ENCODE data around the gene UBL4A. TPM values are rescaled to one million over a fixed set of nuclear protein-coding genes. Genes with fewer than 3 reads are reported as not detected.

The UBL4A gene
- total RNA-seq (2022; extraction: Qiagen RNA extraction; ENCODE audit: low read depth): 64.7 to 72.3 TPM (median 68.9 TPM) in 5 replicates

GRCh38 chrX:154486396-154487207, at the start of gene UBL4A:
TSS of gene UBL4A (minus strand) at chrX:154486615. CDS start at chrX:154486584, 31 bp downstream.

GRCh38 chrX:154515966-154516655, 29.7 kb upstream of the UBL4A start, which contains the start of gene FAM3A:
TSS of gene FAM3A (minus strand) at chrX:154516232. CDS start at chrX:154515772, 460 bp downstream.

GRCh38 chrX:154490414-154491083, 4.1 kb upstream of the UBL4A start, which contains the start of gene SLC10A3:
TSS of gene SLC10A3 (minus strand) at chrX:154490629. CDS start at chrX:154488940, 1,689 bp downstream.

GRCh38 chrX:154478728-154479622, 7.4 kb downstream of the UBL4A start, which contains the start of gene LAGE3:
TSS of gene LAGE3 (minus strand) at chrX:154479281. CDS start at chrX:154478915, 366 bp downstream.

DNA sequence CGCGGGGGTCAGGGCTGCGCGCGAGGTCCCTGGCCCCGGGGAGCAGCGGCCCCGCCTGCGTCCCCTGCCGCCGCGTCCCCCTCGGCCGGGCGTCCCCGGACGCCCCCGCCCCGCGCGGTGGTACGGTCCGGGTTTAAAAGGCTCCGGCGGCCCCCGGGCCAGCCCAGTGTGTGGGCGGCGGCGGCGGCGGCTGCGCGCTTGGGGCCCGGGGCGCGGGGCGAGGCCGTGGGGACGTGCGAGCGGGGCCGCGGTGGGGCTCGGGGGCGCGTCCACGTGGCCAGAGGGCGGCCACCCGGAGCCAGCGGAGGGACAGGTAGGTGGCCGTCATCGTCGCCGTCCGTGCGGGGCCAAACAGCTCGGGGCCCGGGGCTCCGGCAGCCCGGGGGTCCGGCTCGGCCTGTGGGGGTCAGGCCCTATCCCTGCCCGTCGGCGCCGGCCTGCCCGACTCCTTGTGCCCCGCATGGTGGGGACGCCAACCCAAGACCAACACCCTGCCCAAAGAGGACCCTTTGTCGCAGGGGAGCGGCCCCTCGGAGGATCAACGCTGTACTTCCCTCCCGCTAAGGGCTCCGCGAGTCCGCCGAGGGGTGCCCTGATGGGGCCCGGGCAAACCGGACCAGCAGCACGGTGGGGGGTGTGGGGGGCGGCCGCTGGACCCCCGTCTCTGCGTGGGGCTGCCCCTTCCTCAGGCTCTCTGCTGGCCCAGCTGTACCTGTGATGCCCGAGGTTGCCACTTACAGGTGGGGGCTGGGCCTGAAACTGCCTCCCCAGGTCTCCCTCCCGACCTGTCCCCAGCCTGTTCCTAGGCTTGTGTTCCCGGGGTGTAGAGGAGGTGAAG, 28.1 kb downstream of the UBL4A start, which contains the start of gene PLXNA3:
Gene PLXNA3, plus strand, starts transcription at position 166 of the 838 bp plus-strand sequence. CDS start 1,903 bp downstream, outside the sequence.

DNA sequence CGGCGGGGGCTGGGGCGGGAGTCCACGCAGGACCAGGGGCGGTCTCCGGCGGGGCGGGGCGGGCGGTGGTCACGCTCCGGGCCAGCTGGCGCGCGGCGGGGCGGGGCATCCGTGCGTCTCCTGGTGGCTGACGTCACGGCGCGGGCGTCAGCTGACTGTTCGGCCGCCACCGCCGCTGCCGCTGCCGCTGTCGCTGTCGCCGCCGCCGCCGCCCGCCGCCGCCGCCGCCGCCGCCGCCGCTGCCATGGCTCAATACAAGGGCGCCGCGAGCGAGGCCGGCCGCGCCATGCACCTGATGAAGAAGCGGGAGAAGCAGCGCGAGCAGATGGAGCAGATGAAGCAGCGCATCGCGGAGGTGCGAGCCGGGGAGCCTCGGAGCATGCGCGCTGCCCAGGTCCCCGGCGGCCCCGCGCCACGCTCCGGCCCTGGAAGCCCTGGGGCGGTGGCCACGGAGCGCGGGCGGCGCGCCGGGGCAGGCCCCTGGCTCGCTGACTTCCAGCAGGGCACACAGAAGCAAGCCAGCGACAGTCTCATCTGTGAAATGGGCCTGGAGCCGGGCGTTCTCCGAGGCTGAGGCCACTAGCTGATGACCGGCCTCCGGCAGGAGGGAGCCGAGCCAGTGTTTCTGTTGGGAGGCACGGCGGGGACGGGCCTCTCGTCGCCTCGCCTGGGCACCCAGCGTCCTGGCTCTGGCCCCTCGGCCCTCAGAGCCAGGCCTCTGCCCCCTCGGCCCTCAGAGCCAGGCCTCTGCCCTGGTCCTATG, 42.2 kb downstream of the UBL4A start, which contains the start of gene FAM50A:
Gene FAM50A, plus strand, starts transcription at position 150 of the 763 bp plus-strand sequence. Its CDS starts 95 bp downstream, at position 245.

DNA sequence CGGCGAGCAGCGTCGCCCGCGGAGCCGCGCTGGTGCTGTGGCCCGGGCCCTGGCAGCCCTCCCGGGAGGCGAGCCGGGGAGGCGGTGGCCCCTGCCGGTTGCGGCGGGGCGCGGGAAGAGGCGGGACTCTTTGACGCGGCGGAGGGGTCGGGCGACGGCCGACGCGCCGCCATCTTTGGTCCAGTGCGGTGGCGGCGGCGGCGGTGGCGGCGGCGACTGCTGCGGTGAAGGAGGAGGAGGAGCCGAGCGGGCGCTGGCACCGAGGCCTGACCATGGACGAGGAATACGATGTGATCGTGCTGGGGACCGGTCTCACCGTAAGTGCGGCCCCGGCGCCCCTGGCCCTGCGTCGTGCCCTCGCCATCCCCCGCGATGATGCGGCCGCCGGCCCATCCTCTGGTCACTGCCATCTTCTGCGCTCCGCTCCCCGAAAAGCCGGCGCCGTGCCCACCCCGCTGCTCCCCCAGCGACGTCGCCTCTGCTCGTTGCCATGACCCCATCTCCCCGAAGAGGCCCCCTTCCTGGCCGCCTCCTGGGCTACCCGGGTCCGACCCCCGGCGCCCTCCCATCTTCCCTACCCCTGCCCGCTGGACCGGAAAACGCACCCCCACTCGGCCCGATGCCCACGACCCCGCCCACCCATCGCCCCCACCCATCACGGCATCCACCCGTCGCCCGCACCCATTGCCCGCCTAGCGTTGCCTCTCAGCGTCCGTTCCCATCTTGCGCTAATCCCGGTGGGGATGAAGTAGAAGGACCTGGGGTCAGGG, 49.2 kb downstream of the UBL4A start, which contains the start of gene GDI1:
Gene GDI1, plus strand, starts transcription at position 172 of the 770 bp plus-strand sequence. Its CDS starts 101 bp downstream, at position 273.

Other genes with a start within 250 kb of the UBL4A start
- not detected in 5 replicates for gene OPN1MW3, start 229.0 kb downstream of the UBL4A start, total RNA-seq (2022; extraction: Qiagen RNA extraction; ENCODE audit: low read depth)
- gene TEX28, start 191.5 kb downstream of the UBL4A start, total RNA-seq (2022; extraction: Qiagen RNA extraction; ENCODE audit: low read depth): 0.09 TPM in 1 of 5 replicates, not detected in the others
- 0.10 to 0.19 TPM (median 0.17 TPM) in 3 of 5 replicates, not detected in the others for gene TKTL1, start 190.8 kb downstream of the UBL4A start, total RNA-seq (2022; extraction: Qiagen RNA extraction; ENCODE audit: low read depth)
- gene FLNA, start 112.0 kb downstream of the UBL4A start, total RNA-seq (2022; extraction: Qiagen RNA extraction; ENCODE audit: low read depth): 1,320 to 1,681 TPM (median 1,555 TPM) in 5 replicates
- 115 to 162 TPM (median 151 TPM) in 5 replicates for gene EMD, start 107.3 kb downstream of the UBL4A start, total RNA-seq (2022; extraction: Qiagen RNA extraction; ENCODE audit: low read depth)
- gene RPL10, start 88.2 kb downstream of the UBL4A start, total RNA-seq (2022; extraction: Qiagen RNA extraction; ENCODE audit: low read depth): 5,224 to 6,204 TPM (median 5,426 TPM) in 5 replicates
- 26.1 to 33.5 TPM (median 29.3 TPM) in 5 replicates for gene DNASE1L1, start 77.4 kb downstream of the UBL4A start, total RNA-seq (2022; extraction: Qiagen RNA extraction; ENCODE audit: low read depth)
- gene TAFAZZIN, start 75.1 kb downstream of the UBL4A start, total RNA-seq (2022; extraction: Qiagen RNA extraction; ENCODE audit: low read depth): 32.2 to 40.3 TPM (median 37.1 TPM) in 5 replicates
- gene ATP6AP1, start 57.9 kb downstream of the UBL4A start, total RNA-seq (2022; extraction: Qiagen RNA extraction; ENCODE audit: low read depth): 81.6 to 108 TPM (median 104 TPM) in 5 replicates
- gene GDI1, start 49.5 kb downstream of the UBL4A start, total RNA-seq (2022; extraction: Qiagen RNA extraction; ENCODE audit: low read depth): 89.4 to 105 TPM (median 103 TPM) in 5 replicates
- gene FAM50A, start 42.5 kb downstream of the UBL4A start, total RNA-seq (2022; extraction: Qiagen RNA extraction; ENCODE audit: low read depth): 92.4 to 124 TPM (median 106 TPM) in 5 replicates
- 10.8 to 15.6 TPM (median 11.8 TPM) in 5 replicates for gene PLXNA3, start 28.3 kb downstream of the UBL4A start, total RNA-seq (2022; extraction: Qiagen RNA extraction; ENCODE audit: low read depth)
- 57.7 to 70.9 TPM (median 68.2 TPM) in 5 replicates for gene LAGE3, start 7.3 kb downstream of the UBL4A start, total RNA-seq (2022; extraction: Qiagen RNA extraction; ENCODE audit: low read depth)
- 29.7 to 41.5 TPM (median 40.1 TPM) in 5 replicates for gene SLC10A3, start 4.0 kb upstream of the UBL4A start, total RNA-seq (2022; extraction: Qiagen RNA extraction; ENCODE audit: low read depth)
- 32.9 to 47.3 TPM (median 45.3 TPM) in 5 replicates for gene FAM3A, start 29.6 kb upstream of the UBL4A start, total RNA-seq (2022; extraction: Qiagen RNA extraction; ENCODE audit: low read depth)
- 1,331 to 1,547 TPM (median 1,449 TPM) in 5 replicates for gene G6PD, start 60.2 kb upstream of the UBL4A start, total RNA-seq (2022; extraction: Qiagen RNA extraction; ENCODE audit: low read depth)
- 35.2 to 42.9 TPM (median 41.7 TPM) in 5 replicates for gene IKBKG, start 61.0 kb upstream of the UBL4A start, total RNA-seq (2022; extraction: Qiagen RNA extraction; ENCODE audit: low read depth)
- not detected in 5 replicates for gene CTAG1A, start 98.5 kb upstream of the UBL4A start, total RNA-seq (2022; extraction: Qiagen RNA extraction; ENCODE audit: low read depth)
- not detected in 5 replicates for gene CTAG1B, start 132.7 kb upstream of the UBL4A start, total RNA-seq (2022; extraction: Qiagen RNA extraction; ENCODE audit: low read depth)
- gene CTAG2, start 167.0 kb upstream of the UBL4A start, total RNA-seq (2022; extraction: Qiagen RNA extraction; ENCODE audit: low read depth): not detected in 5 replicates

Data from A549 treated with GW870086 at 1 μM for 4 hours (cell line).